Measurements from ENCODE around the gene DCBLD1.

The DCBLD1 gene

DNA sequence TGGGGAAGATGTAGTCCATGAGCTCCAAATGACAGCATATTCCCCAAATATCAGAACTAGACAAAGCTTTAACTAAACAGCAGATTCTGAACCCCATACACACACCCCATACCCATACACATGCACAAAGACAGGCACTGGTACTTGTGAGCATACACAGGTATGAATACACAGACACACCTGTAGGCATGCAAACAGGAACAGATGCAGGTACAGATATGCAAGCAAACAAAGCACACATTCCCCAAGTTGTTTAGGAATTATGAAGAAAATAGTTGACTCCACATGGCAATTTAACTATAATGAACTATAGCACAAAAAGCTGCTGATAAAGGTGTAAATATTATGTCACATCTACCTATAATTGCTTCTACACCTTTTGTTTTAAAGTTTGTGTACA, 103.2 kb downstream of the DCBLD1 start:
- TF ChIP-seq ZFX (IDR thresholded peaks at IDR 0.05) = no peak
- TF ChIP-seq, protein P1, sequence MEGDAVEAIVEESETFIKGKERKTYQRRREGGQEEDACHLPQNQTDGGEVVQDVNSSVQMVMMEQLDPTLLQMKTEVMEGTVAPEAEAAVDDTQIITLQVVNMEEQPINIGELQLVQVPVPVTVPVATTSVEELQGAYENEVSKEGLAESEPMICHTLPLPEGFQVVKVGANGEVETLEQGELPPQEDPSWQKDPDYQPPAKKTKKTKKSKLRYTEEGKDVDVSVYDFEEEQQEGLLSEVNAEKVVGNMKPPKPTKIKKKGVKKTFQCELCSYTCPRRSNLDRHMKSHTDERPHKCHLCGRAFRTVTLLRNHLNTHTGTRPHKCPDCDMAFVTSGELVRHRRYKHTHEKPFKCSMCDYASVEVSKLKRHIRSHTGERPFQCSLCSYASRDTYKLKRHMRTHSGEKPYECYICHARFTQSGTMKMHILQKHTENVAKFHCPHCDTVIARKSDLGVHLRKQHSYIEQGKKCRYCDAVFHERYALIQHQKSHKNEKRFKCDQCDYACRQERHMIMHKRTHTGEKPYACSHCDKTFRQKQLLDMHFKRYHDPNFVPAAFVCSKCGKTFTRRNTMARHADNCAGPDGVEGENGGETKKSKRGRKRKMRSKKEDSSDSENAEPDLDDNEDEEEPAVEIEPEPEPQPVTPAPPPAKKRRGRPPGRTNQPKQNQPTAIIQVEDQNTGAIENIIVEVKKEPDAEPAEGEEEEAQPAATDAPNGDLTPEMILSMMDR (conservative IDR thresholded peaks at IDR 0.05) = no peak
- no peak overlapping the region for H3K27ac ChIP-seq

DNA sequence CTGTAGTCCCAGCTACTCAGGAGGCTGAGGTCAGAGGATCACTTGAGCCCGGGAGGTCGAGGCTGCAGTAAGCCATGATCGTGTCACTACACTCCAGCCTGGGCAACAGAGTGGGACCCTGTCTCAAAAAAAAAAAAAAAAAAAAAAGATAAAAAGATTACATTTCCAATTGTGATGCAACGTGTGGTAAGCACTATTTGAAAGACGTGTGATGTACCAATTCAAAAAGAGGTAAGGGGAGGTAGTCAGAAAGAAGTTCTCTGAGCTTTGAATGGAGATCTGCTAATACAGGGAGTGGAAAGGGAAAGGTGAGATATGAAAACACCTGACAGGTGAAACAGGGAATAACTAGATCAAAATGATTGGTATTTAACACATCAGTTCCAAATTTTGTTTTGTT, 108.0 kb downstream of the DCBLD1 start:
- no peak for TF ChIP-seq ZFX (IDR thresholded peaks at IDR 0.05)
- TF ChIP-seq, protein P1 (conservative IDR thresholded peaks at IDR 0.05) = no peak
- no peak overlapping the region for H3K27ac ChIP-seq

DNA sequence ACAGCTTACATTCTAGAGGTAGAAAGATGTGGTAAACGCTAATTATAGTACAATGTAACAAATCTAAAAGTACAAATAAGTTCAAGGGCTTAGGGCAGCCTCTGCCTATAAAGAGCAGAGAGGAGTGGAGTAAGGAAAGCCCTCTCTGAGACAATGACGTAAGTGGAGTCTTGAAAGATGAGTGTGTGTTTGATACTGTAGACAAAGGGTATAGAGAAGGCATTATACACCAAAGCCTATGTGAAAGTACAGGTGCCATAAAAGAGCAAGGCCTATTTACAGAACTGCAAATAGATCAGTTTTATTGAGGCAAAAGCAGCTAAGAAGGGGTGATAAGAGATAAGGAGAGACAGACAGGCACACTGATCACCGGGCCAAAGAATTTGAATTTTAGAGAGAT, 108.9 kb downstream of the DCBLD1 start:
- H3K27ac ChIP-seq = no peak overlapping the region
- TF ChIP-seq ZFX (IDR thresholded peaks at IDR 0.05) = no peak
- TF ChIP-seq, protein P1 (conservative IDR thresholded peaks at IDR 0.05) = no peak

DNA sequence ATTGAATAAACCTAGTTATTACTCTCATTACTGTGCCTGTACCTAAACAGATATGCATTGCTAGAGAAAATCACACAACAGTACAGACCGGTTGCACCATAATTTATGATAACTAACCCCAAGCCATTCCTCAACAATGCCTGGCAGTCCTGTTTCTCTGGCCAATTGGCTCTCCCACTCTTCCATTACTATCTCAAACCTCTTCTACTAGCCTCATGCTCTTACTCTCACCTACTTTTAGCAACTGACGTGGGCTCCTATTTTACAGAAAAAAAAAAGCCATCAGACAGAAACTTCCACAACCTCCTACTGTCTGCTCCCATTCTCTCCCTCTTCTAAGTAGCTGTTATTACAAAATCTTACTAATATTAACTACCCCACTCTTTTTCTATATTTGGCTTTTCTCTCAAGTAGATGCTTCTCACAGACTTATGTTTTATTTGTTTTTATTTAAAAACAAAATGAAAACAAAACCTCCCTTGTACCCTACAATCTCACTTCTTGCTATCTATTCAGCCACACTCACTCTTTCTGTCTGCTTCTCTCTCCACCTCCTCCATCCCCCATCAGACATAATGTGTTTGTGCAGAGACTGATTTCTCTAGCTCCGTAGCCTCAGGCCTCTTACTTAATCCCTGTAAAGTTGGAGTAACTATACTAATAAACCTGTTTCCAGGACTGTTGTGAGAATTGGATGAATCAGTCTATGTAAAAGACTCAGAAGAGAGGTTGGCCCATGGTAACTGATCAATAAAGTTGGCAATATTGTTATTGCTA, 110.7 kb downstream of the DCBLD1 start:
- TF ChIP-seq ZFX (IDR thresholded peaks at IDR 0.05) = no peak
- TF ChIP-seq, protein P1 (conservative IDR thresholded peaks at IDR 0.05) = no peak
- no peak overlapping the region for H3K27ac ChIP-seq

DNA sequence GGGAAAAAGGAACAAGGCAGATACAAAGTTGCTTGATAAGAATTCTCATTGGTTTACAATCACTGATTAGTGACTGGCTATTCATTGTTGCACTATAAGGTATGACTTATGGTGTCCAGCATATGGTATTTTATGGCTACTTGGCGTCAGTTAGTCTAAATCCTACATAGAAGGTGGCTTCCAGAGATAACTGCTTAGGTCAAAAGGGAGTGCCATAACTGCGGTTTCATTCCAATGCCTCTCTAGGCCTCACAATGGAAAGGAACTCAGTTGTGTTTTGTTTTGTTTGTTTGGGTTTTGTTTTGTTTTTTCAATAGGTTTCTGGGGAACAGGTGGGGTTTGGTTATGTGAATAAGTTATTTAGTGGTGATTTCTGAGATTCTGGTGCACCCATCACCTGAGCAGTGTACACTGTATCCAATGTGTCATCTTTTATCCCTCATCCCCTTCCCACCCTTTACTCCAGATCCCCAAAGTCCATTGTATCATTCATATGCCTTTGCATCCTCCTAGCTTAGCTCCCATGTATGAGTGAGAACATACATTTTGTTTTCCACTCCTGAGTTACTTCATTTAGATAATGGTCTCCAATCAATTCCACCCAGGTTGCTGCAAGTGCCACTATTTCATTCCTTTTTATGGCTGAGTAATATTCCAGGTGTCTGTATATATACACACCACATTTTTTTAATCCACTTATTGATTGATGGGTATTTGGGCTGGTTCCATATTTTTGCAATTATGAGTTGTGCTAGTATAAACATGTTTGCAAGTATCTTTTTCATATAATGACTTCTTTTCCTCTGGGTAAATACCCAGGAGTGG, 112.8 kb downstream of the DCBLD1 start:
- no peak for TF ChIP-seq ZFX (IDR thresholded peaks at IDR 0.05)
- TF ChIP-seq, protein P1 (conservative IDR thresholded peaks at IDR 0.05) = no peak
- no peak overlapping the region for H3K27ac ChIP-seq

DNA sequence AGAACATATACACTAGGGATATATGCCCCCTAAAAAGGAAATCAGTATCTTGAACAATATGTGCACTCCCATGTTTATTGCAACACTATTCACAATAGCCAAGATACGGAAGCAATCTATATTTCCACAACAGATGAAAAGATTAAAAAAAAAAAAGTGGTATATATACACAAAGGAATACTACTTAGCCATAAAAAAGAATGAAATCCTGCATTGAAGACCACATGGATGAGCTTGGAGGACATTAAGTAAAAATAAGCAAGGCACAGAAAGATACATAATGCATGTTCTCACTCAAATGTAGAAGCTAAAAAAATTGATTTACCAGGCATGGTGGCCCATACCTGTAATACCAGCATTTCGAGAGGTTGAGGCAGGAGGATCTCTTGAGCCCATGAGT, 115.3 kb downstream of the DCBLD1 start:
- no peak overlapping the region for H3K27ac ChIP-seq
- TF ChIP-seq ZFX (IDR thresholded peaks at IDR 0.05) = no peak
- TF ChIP-seq, protein P1 (conservative IDR thresholded peaks at IDR 0.05) = no peak

All from C4-2B (cell line).